SJSA1 (cell line): ENCODE measurements around the gene ASXL1. TPM values are rescaled to one million over a fixed set of nuclear protein-coding genes. Genes with fewer than 3 reads are reported as not detected.

Experiments used
- DNase-seq, 2 experiments: peaks; one replicate each; pipeline ENCODE4 v3.0.0-alpha.2; 2015 to 2020; ENCODE audit warnings: low spot score in 2 of 2, low read depth in 1 of 2
- H3K27ac ChIP-seq: fragments of 250-450 bp; sonication (Bioruptor Pico); 2 replicates; pipeline ENCODE4 v1.5.1; 2020; ENCODE audit warnings: mild to moderate bottlenecking, moderate library complexity
- H3K27me3 ChIP-seq: fragments of 250-450 bp; sonication (Bioruptor Pico); replicated peaks from 2 replicates; pipeline ENCODE4 v1.5.1; 2020; ENCODE audit warnings: mild to moderate bottlenecking, moderate library complexity
- H3K36me3 ChIP-seq: fragments of 250-450 bp; sonication (Bioruptor Pico); 2 replicates; pipeline ENCODE4 v1.5.1; 2020; ENCODE audit warnings: mild to moderate bottlenecking
- H3K4me1 ChIP-seq: fragments of 250-450 bp; sonication (Bioruptor Pico); replicated peaks from 2 replicates; pipeline ENCODE4 v1.6.1; 2021; ENCODE audit warnings: mild to moderate bottlenecking
- H3K4me3 ChIP-seq: fragments of 250-450 bp; sonication (Bioruptor Pico); 2 replicates; pipeline ENCODE4 v1.5.1; 2020; ENCODE audit warnings: mild to moderate bottlenecking
- H3K9me3 ChIP-seq: fragments of 250-450 bp; sonication (Bioruptor Pico); replicated peaks from 2 replicates; pipeline ENCODE4 v1.5.1; 2020; ENCODE audit warnings: mild to moderate bottlenecking
- total RNA-seq: library from RNA; depleted of rRNA; stranded (reverse); fragments of >200 nt; shearing (Covaris generic); gene quantifications from 2 replicates; pipeline ENCODE4 v1.2.3, GENCODE V29; 2014; rRNA removed

The ASXL1 gene
- total RNA-seq, 1 experiment from 2014 or later, result 35.2 TPM

GRCh38 chr20:32482442-32483261 lies 124.5 kb downstream of the ASXL1 start:
- peaks cover 10% of the 10 kb centered on the region for H3K4me1 ChIP-seq
- no peaks in the 10 kb centered on the region for H3K27me3 ChIP-seq
- peak overlapping the region; percentile 81 for H3K4me3 ChIP-seq
- H3K36me3 ChIP-seq, result no peaks in the 10 kb centered on the region; the same call in 1 of the 2 replicates
- H3K9me3 ChIP-seq, result no peaks in the 10 kb centered on the region
- no peak for DNase-seq
- H3K27ac ChIP-seq, result no peak overlapping the region

- Histone ChIP-seq H3K9me3 (no peaks in the 10 kb centered on the region), H3K27ac (peak overlapping the region; percentile 44), H3K4me1 (peaks cover 10% of the 10 kb centered on the region), H3K36me3 (no peaks in the 10 kb centered on the region; the same call in 1 of the 2 replicates), H3K27me3 (no peaks in the 10 kb centered on the region), H3K4me3 (peak overlapping the region; percentile 81)
- DNase-seq, result peak; percentile 79 to 88
Observed at GRCh38 chr20:32483351-32484224, 125.5 kb downstream of the ASXL1 start.

DNA sequence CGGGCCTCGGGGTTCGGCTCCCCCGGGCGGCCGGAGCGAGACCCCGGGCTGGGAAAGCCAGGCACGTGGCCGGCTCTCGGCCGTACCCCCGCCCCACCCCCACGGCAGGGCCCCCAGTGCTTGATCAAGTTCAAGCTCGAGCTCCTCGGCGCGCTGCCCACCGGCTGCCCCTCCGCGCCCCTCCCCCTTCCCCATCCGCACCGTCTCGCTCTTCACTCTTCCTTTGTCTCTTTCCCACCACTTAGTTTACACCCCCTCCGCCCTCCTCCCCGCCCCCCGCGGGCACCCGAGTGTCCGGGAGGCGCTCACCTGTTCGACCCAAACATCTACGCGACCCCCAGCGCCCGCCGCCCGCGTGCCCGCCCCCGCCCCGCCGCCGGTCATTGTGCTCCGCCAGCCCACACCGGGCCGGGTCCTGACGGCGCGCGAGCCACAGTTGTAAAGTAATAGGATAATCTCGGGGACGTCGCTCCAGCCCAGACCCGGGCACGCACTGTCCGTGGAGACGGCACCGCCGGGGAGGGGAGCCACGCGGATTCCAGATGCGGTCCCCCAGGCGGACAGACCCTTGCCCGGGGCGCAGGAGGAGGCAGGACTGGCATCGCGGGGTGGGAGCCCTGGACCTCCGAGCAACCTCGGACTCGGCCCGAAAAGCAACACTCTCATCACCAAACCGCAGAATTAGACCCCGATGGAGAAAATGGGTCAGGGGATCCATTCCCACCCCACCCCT lies 126.3 kb downstream of the ASXL1 start:
- Histone ChIP-seq H3K27ac (peak overlapping the region; percentile 44), H3K4me3 (peak overlapping the region; percentile 81), H3K36me3 (no peaks in the 10 kb centered on the region; the same call in 1 of the 2 replicates), H3K27me3 (no peaks in the 10 kb centered on the region), H3K4me1 (peaks cover 10% of the 10 kb centered on the region), H3K9me3 (no peaks in the 10 kb centered on the region)
- DNase-seq, result no peak

GRCh38 chr20:32484958-32485769 lies 127.0 kb downstream of the ASXL1 start:
- peak; percentile 73 to 81 for DNase-seq
- Histone ChIP-seq H3K4me3 (peak overlapping the region; percentile 81), H3K9me3 (no peaks in the 10 kb centered on the region), H3K4me1 (peaks cover 10% of the 10 kb centered on the region), H3K27me3 (no peaks in the 10 kb centered on the region), H3K36me3 (no peaks in the 10 kb centered on the region; the same call in 1 of the 2 replicates), H3K27ac (no peak overlapping the region)

DNA sequence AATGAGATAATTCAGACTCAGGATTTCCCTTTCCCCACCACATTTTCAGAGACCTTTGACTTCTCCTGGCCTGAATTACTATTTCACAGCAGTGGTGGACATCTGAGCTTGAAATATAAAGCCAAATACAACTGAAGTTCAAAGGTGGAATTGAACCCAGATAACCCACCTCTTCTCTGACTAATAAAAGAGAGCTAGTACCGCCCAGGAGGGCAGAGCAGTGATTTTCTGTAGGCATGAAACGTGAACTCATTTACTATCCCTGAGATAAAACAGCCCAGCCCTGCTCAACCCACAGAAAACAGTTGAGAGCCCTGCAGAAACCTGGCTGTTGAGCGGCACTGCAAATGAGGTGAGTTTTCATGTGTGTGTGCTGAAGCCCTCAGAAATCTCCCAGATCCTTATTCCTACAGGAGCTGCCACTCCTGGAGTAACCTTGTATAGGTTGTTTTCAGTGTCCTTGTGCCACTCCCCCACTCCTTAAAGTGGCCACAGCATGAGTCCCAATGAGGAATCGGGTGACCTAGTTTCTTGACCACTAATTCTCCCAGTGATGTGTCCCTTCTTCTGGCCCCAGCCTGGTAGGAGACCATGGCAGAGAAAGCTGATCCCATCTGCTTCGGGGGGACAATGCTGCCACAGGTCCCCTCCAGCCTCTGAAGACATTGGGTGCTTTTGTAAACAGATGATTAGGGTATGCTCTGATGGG lies 127.8 kb downstream of the ASXL1 start:
- peaks cover 10% of the 10 kb centered on the region for H3K4me1 ChIP-seq

DNA sequence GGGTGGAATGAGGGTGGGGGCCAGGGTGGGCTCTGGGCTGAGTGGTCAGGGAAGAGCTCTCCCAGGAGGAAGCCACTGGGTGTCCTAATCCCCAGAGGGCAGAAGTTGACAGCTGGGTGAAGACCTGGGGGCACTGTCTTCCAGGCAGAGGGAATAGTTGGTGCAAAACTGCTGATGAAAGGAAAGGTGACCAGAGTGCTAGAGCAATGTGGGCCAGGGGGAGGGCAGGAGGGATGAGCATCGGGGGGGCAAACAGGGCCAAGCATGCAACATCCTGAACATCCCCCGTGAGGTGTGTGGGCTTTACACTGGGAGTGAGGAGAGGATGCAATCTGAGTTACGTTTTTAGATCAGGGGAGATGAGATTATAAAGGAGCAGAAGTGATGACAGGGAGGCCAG lies 129.2 kb downstream of the ASXL1 start:
- no peak for DNase-seq
- Histone ChIP-seq H3K4me1 (peaks cover 7% of the 10 kb centered on the region), H3K27ac (no peak overlapping the region), H3K4me3 (no peak overlapping the region), H3K9me3 (no peaks in the 10 kb centered on the region), H3K27me3 (no peaks in the 10 kb centered on the region), H3K36me3 (no peaks in the 10 kb centered on the region)

More for the DNA sequence above, 127.8 kb downstream of the ASXL1 start:
- no peak for DNase-seq
- Histone ChIP-seq H3K4me3 (no peak overlapping the region), H3K27ac (no peak overlapping the region), H3K36me3 (no peaks in the 10 kb centered on the region), H3K27me3 (no peaks in the 10 kb centered on the region), H3K9me3 (no peaks in the 10 kb centered on the region)

DNA sequence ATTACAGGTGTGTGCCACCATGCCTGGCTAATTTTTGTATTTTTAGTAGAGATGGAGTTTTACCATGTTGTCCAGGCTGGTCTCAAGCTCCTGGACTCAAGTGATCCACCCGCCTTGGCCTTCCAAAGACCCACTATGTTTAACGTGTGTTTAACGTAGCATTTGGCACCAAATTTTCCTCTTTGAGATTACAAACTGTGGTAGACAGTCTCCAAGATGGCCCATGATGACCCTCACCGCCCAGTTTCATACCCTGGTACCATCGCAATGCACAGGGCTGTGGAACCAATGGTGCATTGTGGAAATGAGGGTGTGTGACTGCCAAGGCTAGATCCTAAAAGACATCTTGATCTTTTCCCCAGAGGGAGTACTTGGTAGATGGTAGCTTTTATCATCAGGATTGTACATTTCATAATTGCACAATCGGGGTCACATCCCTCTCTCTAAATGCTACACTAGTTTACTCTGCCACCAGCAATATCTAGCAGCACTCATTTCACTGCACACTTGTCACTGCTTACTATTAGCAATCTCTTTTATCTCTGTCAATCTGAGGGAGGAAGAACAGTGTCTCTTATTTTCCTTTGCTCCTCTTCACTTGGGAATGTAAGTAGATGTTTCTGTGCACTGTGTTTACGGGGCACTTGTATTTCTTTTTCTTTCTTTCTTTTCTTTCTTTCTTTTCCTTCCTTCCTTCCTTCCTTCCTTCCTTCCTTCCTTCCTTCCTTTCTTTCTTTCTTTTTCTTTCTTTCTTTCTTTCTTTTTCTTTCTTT lies 130.1 kb downstream of the ASXL1 start:
- no peak overlapping the region for H3K4me3 ChIP-seq
- H3K4me1 ChIP-seq, result 0 out of 2 replicates have a peak, but pooled peaks cover 3% of the 10 kb centered on the region
- no peak for DNase-seq
- H3K36me3 ChIP-seq, result no peaks in the 10 kb centered on the region
- no peak overlapping the region for H3K27ac ChIP-seq
- no peaks in the 10 kb centered on the region for H3K9me3 ChIP-seq
- no peaks in the 10 kb centered on the region for H3K27me3 ChIP-seq

Other genes with a start within 250 kb of the ASXL1 start
- gene TM9SF4, start 248.6 kb upstream of the ASXL1 start, total RNA-seq, result 18.4 and 26.9 TPM in 2 replicates
- gene PLAGL2, start 150.6 kb upstream of the ASXL1 start, total RNA-seq, result 2.6 and 3.3 TPM in 2 replicates
- 42.4 and 52.4 TPM in 2 replicates for gene POFUT1, start 150.5 kb upstream of the ASXL1 start, total RNA-seq
- 12.9 and 15.7 TPM in 2 replicates for gene KIF3B, start 80.7 kb upstream of the ASXL1 start, total RNA-seq
- gene NOL4L, start 227.0 kb downstream of the ASXL1 start, total RNA-seq, result 11.4 and 13.4 TPM in 2 replicates